ENCODE results near the gene TNFRSF12A.

The TNFRSF12A gene, protein sequence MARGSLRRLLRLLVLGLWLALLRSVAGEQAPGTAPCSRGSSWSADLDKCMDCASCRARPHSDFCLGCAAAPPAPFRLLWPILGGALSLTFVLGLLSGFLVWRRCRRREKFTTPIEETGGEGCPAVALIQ

DNA sequence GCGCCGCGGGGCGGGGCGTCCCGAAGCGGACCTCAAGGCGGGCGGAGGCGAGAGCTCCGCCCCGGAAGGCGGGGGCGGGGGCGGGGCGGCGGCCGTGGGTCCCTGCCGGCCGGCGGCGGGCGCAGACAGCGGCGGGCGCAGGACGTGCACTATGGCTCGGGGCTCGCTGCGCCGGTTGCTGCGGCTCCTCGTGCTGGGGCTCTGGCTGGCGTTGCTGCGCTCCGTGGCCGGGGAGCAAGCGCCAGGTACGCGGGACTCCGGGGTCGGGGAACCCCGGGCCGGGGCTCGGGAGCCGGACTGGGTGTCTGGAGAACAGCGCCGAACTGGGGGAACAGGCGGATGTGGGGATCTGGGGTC lies at the start of gene TNFRSF12A:
TSS of gene TNFRSF12A (plus strand) at position 122 of the 357 bp plus-strand sequence. CDS start at position 152, 30 bp downstream.
- peak; percentile 87 for DNase-seq (ENCODE audit: low spot score)

DNA sequence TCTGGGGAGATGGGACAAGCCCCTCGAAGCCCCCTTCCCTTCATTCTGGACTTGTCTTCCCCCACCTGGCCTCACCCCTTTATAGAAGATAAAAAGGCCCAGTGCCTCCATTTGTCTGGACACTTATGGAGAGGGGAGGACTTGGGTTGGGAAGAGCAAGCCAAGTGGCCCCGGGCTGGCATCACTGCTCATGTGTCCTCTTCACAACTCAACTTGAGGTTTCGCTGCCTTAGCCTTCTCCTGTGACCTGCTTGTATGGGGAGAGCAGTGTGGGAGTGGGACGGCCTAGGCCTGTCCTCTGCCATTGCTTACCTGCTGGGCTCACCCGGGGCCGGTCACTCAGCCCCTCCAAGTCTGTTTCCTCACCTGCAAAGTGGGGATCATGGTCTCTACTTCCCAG lies 49.6 kb upstream of the TNFRSF12A start:
- no peak for DNase-seq (ENCODE audit: low spot score)

DNA sequence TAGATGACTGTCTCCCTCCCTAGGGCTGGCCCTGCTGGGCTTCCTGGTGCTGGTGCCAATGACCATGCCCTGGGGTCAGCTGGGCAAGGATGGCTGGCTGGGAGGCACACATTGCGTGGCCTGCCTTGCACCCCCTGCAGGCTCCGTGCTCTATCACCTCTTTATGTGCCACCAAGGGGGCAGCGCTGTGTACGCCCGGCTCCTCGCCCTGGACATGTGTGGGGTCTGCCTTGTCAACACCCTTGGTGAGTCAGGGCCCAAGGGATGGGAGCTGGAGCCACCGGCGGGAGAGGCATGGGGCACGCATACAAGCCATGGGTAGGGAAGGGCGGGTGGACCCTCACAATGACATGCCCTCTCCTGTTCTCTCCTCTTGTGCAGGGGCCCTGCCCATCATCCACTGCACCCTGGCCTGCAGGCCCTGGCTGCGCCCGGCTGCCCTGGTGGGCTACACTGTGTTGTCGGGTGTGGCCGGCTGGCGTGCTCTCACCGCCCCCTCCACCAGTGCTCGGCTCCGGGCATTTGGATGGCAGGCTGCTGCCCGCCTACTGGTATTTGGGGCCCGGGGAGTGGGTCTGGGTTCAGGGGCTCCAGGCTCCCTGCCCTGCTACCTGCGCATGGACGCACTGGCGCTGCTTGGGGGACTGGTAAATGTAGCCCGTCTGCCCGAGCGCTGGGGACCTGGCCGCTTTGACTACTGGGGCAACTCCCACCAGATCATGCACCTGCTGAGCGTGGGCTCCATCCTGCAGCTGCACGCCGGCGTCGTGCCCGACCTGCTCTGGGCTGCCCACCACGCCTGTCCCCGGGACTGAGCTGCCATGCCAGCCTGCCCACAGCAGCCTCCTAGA lies 48.8 kb upstream of the TNFRSF12A start:
- no peak for DNase-seq (ENCODE audit: low spot score)

DNA sequence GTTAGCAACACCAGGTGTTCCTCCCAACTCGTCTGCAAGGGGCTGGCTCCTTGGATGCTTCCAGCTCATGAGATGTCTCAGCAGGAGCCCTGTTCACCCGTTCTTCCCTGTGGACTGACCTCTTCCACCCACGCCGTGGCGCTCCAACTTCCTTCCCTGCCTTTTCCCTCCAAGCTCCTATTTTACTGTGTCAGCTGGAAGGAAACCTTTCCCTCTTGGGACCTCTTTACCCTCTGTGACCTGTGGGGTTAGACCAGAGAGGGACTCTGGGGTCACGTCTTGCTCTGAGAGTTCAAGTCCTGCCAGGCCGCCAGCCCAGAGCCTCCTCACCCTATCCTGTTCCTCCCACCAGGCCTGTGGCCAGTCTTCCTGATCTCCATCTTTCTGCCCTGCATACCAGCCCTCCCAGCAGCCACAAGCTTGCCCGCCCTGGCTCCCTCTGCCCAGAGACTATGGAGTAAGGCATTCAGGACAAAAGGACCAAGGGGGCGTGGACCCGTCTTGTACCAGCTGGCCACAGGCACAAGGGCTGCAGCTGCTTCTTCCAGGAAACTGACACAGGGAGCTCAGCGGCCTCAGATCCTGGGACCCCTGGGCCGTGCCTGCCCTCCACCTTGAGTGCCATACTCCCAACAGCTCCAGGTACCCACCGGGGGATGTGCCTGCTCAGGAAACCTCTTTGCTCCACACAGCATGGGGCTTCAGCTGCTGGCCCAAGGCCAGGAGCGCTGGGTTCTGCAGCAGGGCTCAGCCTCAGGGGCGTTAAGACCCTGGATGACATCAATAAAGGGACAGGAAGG lies 48.0 kb upstream of the TNFRSF12A start:
- DNase-seq (ENCODE audit: low spot score) = no peak

DNA sequence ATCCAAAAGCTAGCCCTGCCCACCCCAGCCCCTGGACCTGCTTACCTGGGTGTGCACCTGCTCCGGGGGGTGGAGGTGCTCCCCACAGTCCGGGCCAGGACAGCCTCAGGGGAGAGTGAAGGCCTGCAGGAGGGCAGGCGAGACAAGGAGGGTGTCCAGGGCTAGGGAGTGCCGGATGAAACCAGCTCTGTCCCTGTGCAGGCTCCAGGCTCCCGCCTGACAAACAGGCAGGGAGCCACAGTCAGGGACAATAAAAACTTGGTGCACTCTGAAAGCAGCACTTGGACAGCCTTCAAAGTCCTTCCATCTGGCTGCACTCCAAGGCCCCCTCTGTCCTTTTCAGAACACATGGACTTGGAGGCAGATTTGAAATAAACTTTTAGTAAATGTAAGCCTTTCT lies 47.1 kb upstream of the TNFRSF12A start:
- no peak for DNase-seq (ENCODE audit: low spot score)

DNA sequence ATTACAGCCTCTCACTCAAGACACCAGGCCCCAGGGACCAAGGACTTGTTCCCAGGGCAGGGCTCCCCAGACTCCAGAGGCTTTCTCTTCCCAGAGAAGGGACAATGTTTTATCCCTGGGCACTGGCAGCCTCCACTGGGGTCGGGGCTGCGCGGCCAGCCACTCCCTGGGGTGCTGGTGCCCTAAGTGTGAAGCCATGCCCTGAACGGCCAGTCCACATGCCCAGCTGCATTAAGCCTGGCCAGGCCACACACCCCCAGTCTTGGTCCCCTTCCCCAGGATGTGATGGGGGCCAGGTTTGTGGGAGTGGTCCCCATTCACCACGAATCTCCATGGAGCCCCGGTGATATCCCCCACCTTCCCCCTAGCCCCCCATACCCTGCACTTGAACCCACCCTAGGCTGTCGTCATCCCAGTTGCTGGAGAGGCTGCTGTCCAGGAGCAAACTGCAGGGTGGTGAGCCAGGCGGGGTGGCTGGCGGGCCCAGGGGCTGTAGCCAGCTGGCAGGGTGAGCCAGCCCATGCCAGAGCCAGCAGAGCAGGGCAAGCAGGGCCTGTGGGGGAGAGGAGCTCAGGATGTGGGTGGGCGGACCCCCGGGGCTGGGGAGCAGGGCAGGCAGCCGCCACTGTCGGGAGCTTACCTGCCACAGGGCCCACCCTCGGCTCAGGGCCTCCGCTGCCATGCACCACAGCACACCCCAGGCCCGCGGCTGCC lies 46.4 kb upstream of the TNFRSF12A start:
- no peak for DNase-seq (ENCODE audit: low spot score)

DNA sequence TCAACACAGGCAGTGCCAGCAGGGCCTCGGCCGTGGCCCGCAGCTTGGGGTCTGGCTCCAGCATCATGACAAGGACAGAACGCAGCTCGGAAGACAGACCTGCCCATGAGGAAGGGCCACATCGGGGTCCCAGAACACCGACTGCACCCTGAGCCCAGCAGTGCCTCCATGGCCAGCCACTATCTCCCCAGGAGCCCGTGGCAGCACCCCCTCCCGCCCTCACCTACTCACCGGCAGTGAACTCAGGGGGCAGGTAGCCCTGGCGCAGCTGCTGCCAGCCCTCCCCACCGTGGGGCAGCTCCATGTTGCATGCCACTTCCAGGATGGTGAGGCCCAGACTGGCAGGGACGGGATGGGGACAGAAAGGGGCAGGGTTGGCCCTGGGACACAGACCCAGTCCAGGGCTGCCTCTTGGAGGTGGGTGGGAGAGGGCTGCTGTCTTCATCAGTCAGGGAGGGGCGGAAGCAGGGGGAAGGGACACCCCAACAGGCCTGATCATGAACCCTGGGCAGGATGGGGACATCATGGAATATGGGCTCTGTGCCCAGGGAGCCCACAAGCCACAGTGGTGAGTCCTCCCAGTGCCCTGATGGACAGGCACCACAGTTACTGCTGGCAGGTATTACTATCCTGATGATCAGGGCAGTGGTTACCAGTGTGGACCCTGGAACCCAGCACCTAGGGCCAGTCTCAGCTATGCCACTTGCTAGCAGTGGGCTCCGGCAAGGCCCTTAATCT lies 45.7 kb upstream of the TNFRSF12A start:
- DNase-seq (ENCODE audit: low spot score) = no peak

DNA sequence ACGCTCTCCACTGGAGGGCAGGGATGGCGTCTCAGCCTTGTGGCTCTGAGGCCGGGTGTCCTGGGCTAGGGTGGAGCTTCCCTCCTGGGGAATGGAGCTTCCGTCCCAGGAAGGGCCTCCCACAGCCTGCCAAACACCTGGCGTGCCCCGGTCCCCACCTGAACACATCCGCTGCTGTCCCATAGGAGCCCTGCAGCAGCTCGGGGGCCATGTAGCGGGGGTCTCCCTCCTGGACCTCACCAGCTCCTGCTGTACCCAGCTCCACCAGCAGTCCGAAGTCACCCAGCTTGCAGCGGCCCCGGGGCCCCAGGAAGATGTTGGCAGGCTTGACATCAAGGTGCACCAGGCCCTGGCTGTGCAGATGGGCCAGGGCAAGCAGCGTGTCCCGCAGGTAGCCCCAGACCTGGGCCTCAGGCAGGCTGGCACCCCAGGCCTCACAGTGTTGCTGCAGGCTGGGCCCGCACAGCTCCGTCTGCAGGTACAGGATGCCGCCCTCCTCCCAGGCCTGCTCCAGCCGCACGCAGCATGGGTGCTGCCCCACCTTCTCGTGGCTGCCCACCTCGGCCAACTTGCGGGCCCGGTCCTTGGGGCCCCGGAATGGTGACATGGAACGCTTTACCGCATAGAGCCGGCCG lies 44.9 kb upstream of the TNFRSF12A start:
- DNase-seq (ENCODE audit: low spot score) = no peak

DNA sequence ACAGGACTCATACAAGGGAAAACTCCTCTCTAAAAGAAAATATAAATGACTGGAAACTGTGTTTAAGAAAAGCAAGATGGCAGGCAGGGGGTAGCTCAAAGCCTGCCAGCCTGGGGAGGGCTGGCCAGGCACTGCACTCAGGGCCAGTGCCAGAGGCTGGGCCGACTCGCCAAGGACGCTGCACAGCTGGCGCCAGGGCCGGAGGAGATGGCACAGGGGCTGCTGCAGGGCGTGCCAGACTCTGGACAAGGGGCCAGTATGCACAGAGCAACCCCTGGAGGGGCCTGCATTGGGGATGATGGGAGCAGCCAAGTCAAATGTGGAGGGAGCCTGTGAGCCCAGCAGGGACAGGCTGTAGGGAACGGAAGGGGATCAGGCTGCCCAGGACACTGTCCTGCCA lies 44.0 kb upstream of the TNFRSF12A start:
- no peak for DNase-seq (ENCODE audit: low spot score)

DNA sequence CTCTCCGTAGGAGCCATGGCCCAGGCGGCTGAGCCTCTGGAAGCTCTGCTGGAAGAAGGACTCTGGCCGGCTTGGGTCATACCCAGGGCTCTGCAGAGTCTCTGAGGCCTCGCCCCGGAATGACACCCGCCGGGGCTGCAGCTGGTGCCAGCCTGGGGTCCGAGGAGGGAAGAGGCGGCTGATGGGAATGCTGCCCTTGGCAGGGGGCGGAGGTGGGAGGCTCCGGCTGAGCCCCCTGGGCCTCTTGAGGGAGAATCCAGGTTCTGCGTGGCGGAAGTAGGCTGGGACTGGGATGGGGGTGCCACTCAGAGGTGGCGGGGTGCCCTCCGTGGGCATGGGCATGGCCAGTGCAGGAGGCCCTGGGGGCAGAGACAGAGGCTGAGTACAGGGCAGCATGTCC lies 43.5 kb upstream of the TNFRSF12A start:
- no peak for DNase-seq (ENCODE audit: low spot score)

DNA sequence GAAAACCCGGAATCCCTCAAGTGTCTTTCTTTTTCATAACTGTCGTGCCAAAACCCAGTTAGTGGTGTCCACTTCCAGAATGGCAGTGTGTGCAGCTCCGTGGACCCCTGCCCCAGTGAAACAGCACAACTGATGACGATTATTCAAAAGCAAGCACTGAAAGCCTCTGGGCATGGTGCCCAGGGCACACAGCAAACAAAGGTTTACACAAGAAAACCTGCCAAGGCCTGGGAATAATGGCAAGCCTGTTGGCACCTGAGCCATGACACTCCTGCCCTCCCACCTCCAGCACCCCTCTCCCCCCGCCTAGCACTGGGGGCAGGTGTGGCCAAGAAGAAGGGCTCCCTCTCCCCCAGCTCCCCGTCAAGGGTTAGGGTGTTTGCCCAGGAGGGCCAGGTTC lies 42.7 kb upstream of the TNFRSF12A start:
- DNase-seq (ENCODE audit: low spot score) = no peak

DNA sequence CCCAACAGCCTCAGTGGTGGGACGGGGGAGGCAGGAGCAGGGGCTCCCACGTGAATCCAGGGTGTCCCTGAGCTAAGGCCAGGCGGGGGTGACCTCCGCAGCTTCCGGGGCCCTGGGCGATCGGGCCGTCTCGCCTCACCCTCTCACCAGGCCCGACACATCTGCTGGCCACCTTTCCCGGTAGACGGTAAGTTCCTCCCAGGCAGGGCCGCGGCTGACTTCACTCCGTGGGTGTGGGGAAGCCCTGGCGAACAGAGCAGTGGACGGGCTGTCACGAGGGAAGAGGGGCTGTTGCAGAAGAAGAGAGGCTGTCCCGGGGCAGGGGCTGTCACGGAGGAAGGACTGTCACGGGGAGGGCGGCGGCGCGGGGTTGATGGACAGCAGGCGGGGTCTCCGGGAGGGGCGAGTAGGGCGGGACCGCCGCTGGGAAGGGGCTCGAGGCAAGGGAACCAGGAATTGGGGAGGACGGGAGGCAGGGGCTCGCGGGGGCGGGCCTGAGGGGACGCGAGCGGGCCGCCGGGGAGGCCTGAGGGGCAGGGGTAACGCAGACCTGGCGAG lies 40.4 kb upstream of the TNFRSF12A start:
- no peak for DNase-seq (ENCODE audit: low spot score)

DNA sequence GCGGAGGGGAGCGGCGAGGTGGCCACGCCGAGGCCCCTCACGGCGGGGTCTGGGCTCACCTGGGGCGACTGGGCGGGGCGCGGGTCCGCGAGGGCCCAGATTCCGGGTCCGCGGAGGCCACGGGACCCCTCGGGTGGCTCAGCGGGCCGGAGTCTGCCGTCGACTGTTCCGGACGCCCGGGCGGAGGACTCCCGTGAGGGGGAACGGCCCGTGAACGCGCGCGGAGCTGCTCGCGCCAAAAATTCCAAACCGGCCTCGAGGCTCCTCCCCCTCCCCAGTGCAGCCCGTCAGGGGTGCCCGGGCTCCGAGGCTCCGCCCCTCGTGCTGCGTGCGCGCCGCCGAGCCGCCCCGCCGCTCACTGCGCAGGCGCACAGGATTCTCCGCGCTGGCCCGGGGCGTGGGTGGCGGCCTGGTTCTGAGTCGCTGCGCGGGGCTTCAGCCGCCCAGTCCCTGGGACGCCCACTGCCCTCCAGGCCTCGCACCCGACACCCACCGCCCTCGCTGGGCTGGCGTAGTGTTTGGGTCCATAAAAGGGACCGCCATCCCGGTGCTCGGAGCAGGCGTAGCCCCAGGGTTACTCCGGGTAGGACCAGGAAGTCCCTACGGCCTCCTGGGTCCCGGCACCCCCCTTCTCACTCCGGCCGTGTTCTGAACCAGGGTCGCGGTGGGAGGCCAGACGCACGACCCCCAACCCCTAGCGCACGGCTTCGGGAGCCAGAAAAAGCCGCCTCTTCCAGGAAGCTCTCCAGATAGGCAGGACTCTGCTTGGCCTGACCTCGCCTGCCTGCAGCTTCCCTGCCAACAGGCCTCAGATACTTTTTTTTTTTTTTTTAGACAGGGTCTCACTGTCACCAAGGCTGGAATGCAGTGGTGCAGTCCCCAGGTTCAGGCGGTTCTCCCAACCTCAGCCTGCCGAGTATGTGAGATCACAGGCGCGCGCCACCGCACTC lies 39.7 kb upstream of the TNFRSF12A start, which contains the start of gene PKMYT1:
TSS of gene PKMYT1 (minus strand) at position 220 of the 950 bp plus-strand sequence. CDS start 789 bp downstream, outside the sequence.
- peak; percentile 100 for DNase-seq (ENCODE audit: low spot score)

DNA sequence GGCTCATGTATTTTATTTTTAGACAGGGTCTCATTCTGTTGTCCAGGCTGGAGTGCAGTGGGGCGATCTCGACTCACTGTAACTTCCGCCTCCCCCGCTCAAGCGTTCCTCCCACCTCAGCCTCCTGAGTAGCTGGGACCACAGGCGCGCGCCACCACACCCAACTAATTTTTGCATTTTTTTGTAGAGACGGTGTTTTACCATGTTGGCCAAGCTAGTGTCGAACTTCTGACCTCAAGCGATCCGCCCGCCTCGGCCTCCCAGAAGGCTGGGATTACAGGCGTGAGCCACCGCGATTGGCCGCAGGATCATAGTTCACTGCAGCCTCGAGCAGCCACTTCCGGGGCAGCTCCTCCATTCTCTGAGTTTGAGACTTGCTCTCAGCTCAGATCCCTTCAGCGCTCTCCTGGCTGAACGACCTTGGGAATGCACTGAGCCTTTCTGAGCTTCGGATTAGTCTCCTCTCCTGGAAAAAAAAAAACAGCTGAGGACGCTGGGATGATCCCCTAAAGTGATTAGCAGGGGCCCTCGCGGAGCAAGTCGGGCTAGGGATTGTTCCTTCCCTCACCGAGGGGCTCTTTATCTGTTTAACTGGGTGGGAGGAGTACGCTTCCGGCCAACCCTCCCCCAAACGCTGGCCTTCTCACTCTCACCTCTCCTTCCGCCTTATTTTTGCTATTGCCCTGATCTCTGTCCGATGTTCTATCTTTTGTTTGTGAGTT lies 38.8 kb upstream of the TNFRSF12A start:
- no peak for DNase-seq (ENCODE audit: low spot score)

DNA sequence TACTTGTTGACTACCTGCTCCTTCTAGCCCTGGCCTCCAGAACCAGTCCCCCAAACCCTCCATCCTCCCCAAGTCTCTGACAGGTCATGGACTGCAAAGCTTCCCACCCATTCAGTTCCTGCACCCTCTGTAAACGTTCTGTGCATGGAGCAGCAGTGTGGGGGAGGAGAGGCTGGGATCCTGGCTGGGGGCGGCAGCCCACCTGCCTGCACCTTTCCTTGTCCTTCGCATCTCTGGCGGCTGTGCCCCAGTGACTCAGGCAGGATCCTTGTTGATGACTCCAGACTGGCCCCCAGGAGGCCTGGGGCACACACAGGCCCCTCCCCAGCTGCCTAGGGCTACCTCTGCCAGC lies 38.3 kb upstream of the TNFRSF12A start:
- no peak for DNase-seq (ENCODE audit: low spot score)

DNA sequence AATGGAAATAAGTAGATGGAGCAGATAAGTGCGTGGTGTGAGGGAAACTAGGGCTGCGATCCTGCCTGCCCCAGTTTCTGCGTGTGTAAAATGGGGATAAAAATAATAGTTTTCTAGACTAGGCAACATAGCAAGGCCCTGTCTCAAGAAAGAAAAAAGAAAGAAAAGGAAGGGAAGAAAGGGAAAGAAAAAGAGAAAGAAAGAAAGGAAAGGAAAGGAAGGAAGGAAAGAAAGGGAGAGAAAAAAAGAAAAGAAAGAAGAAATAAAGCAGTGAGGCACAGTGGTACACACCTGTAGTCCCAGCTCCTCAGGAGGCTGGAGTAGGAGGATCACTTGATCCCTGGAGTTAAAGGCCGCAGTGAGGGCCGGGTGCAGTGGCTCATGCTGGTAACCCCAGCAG lies 37.8 kb upstream of the TNFRSF12A start:
- DNase-seq (ENCODE audit: low spot score) = no peak

DNA sequence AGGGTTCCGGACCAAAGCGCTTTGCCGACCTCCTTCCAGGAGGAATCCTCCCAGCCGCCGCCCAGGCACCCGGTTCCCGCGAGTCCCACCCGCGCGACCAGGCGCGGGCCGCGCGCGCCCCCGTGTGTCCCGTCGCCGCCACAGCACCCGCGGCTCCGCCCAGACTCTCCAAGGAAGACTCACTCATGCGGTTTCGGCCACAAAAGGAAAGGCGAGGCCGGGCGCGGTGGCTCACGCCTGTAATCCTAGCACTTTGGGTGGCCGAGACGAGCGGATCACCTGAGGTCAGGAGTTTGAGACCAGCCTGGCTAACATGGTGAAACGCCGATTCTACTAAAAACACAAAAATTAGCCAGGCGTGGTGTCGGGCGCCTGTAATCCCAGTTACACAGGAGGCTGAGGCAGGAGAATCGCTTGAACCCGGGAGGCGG lies 36.4 kb upstream of the TNFRSF12A start:
- peak; percentile 84 for DNase-seq (ENCODE audit: low spot score)

DNA sequence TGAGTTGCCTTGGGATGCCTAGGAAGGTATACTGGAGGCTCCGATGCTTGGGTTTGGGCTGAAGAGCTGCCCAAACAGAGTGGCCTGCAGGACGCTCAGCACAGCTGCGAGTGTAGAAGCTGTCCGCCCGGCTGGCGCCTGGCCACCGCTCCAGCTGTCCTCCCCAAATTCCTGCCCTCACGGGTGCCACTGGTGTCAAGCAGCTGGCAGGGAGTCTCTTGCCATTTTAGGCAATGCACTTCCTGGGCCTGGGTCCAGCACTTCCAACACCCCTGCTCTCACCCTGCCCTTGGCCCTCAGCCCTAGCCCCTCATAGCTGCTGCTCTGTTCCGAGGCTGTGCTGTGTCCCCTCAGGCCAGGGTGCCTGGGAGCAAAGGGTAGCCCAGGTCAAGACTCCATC lies 34.7 kb upstream of the TNFRSF12A start:
- no peak for DNase-seq (ENCODE audit: low spot score)

DNA sequence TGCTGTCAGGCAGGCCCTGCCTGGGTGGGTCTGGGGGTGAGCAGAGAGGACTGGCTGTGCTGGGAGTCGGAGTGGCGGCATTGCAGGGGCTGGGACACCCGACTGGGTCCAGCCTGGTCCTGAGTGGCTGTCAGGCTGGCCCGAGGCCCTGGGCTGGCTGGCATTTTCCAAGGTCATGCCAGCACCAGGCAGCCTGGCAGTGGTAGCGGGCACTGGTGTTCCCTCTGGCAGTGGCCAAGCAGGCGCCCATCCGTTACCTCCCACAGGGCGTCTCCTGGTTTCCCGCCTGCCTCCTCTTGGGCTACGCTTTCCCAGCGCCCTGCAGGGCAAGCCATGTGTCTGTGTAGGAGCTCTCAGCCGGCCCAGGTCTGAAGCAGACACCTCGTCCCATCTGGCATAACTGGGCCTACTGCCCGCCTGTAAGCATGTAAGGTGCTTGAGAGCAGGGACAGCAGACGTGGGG lies 34.2 kb upstream of the TNFRSF12A start:
- DNase-seq (ENCODE audit: low spot score) = no peak
